Natural killer cell (primary cell): ENCODE measurements around the gene UNC93B1. TPM values are rescaled to one million over a fixed set of nuclear protein-coding genes. Genes with fewer than 3 reads are reported as not detected.
"Not testable (repeated sequence)": the region's sequence is repeated elsewhere in the genome, so short reads cannot be mapped to it uniquely, and the experiment has no call there.

Experiments used
- ATAC-seq, 3 donors: fragments of 150-1000 bp in 2 of 3; fragments of 200-7000 bp in 1 of 3; cut with Tn5 transposase; 1 replicate in 1 of 3; 2 replicates in 2 of 3; pipeline ENCODE4 v1.10.0; 2021; ENCODE audit warnings: mild to moderate bottlenecking in 2 of 3, moderate library complexity in 2 of 3
- DNase-seq, 2 donors: peaks; one replicate each; pipeline versions ENCODE4 v3.0.0 to v3.0.0-alpha.2; 2013 to 2021; ENCODE audit warnings: mixed read lengths in 1 of 2
- H3K27ac ChIP-seq: one replicate; pipeline ENCODE4 v1.5.1; 2013; ENCODE audit warnings: mild to moderate bottlenecking, low read length
- H3K27me3 ChIP-seq: one replicate; pipeline ENCODE4 v1.6.1; 2013; ENCODE audit warnings: low read length; ENCODE audit not compliant: control insufficient read depth, insufficient read depth
- H3K36me3 ChIP-seq: one replicate; pipeline ENCODE4 v1.6.1; 2013; ENCODE audit warnings: low read length; ENCODE audit not compliant: control insufficient read depth, insufficient read depth
- H3K4me1 ChIP-seq: one replicate; pipeline ENCODE4 v1.6.1; 2013; ENCODE audit warnings: low read length; ENCODE audit not compliant: control insufficient read depth, insufficient read depth
- H3K4me3 ChIP-seq: one replicate; pipeline ENCODE4 v1.5.1; 2013; ENCODE audit warnings: low read length
- H3K9me3 ChIP-seq: one replicate; pipeline ENCODE4 v1.6.1; 2013; ENCODE audit warnings: low read length; ENCODE audit not compliant: control insufficient read depth, insufficient read depth
- H3K27ac Mint-ChIP-seq, 2 donors: one replicate each; pipeline ENCODE4 v1.8.0; 2022; ENCODE audit warnings: mild to moderate bottlenecking in 2 of 2, mixed read lengths in 2 of 2, moderate library complexity in 1 of 2
- H3K27me3 Mint-ChIP-seq, 2 donors: one replicate each; pipeline ENCODE4 v1.8.0; 2022; ENCODE audit warnings: low read depth in 2 of 2, mixed read lengths in 2 of 2
- H3K36me3 Mint-ChIP-seq: one replicate; pipeline ENCODE4 v1.8.0; 2022; ENCODE audit warnings: mixed read lengths
- H3K4me1 Mint-ChIP-seq, 2 donors: one replicate each; pipeline ENCODE4 v1.8.0; 2022; ENCODE audit warnings: mixed read lengths in 2 of 2
- H3K4me3 Mint-ChIP-seq: one replicate; pipeline ENCODE4 v1.8.0; 2022; ENCODE audit warnings: mild to moderate bottlenecking, moderate library complexity, mixed read lengths
- H3K9me3 Mint-ChIP-seq, 2 donors: one replicate each; pipeline ENCODE4 v1.8.0; 2022; ENCODE audit warnings: mixed read lengths in 2 of 2
- WGBS: methylation state at CpG from one replicate; pipeline ENCODE4 v1.1.7; 2013; ENCODE audit warnings: missing lambda C conversion rate; ENCODE audit not compliant: insufficient coverage; 5-methylcytosine and 5-hydroxymethylcytosine counted together
- intact Hi-C: fragments of 100-400 bp; cut with micrococcal nuclease; formaldehyde crosslinking; loops from one replicate; pipeline ENCODE4 v1.14.2; 2022
- total RNA-seq, 4 donors: library from RNA; stranded (reverse); fragments of 120-200 nt in 1 of 4; gene quantifications; one replicate each; pipeline versions ENCODE4 v1.2.3 to v1.2.4, GENCODE V29; 2013 to 2022

Gene UNC93B1
- total RNA-seq, 3 donors from 2014 or later (not counting 1 experiment from before 2014, with no cell fraction given): 26.6 to 44.3 (median 39.7) TPM

GRCh38 chr11:67947785-67948184, 56.1 kb downstream of the UNC93B1 start:
- H3K9me3 ChIP-seq, ATAC-seq, H3K36me3 Mint-ChIP-seq, intact Hi-C loops, DNase-seq, H3K36me3 ChIP-seq, H3K27ac ChIP-seq, H3K4me1 ChIP-seq, H3K9me3 Mint-ChIP-seq, H3K4me3 ChIP-seq, H3K27ac Mint-ChIP-seq, H3K4me1 Mint-ChIP-seq, H3K27me3 ChIP-seq, H3K27me3 Mint-ChIP-seq, H3K4me3 Mint-ChIP-seq: not testable (repeated sequence)
- WGBS: 93% methylated on average over 2 of the region's 7 CpGs

GRCh38 chr11:67946403-67946802, 57.5 kb downstream of the UNC93B1 start:
- H3K9me3 Mint-ChIP-seq, H3K36me3 ChIP-seq, DNase-seq, H3K27ac Mint-ChIP-seq, H3K27me3 Mint-ChIP-seq, H3K9me3 ChIP-seq, H3K4me3 Mint-ChIP-seq, ATAC-seq, H3K36me3 Mint-ChIP-seq, H3K27ac ChIP-seq, H3K4me1 ChIP-seq, H3K4me3 ChIP-seq, H3K4me1 Mint-ChIP-seq, H3K27me3 ChIP-seq, intact Hi-C loops: not testable (repeated sequence)
- WGBS: 80% methylated on average over 4 of the region's 4 CpGs

DNA sequence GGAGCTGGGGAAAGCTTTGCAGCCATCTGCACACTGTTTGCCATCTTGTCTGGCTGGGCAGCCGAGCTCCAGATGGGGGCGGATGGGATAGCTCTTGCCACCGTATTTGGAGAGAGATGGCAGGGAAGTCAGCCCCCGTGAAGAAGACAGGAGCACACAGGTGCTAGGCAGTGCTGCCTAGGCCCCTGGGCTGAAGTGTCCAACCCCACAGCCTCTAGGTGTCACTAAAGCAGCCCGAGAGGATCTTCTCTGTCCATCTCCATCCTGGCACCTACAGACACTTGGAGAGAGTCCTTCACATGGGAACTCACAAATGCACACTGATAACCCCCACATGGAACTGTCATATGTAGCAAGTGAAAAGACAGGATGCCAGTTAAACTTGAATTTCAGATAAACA, 60.5 kb downstream of the UNC93B1 start:
- H3K9me3 ChIP-seq, intact Hi-C loops, H3K27me3 Mint-ChIP-seq, DNase-seq, H3K9me3 Mint-ChIP-seq, H3K36me3 ChIP-seq, H3K27ac Mint-ChIP-seq, H3K4me1 Mint-ChIP-seq, H3K36me3 Mint-ChIP-seq, H3K4me1 ChIP-seq, H3K27me3 ChIP-seq, H3K4me3 Mint-ChIP-seq, H3K4me3 ChIP-seq, H3K27ac ChIP-seq, ATAC-seq: not testable (repeated sequence)
- 78% methylated on average over 2 of the region's 5 CpGs for WGBS

Other genes with a start within 250 kb of the UNC93B1 start
- gene ALDH3B1, start 6.2 kb upstream of the UNC93B1 start, total RNA-seq: 1 to 10 TPM; 2.4 to 9.0 (median 4.0) TPM
- 10 to 100 TPM; 84.5 to 95.2 (median 90.7) TPM for gene NDUFS8, start 26.6 kb upstream of the UNC93B1 start, total RNA-seq
- 100 to 1,000 TPM; 438 to 480 (median 465) TPM for gene TCIRG1, start 34.9 kb upstream of the UNC93B1 start, total RNA-seq
- 10 to 100 TPM; 15.8 to 24.6 (median 24.4) TPM for gene CHKA, start 117.3 kb upstream of the UNC93B1 start, total RNA-seq
- 10 to 100 TPM; 45.0 to 60.1 (median 55.6) TPM for gene KMT5B, start 209.2 kb upstream of the UNC93B1 start, total RNA-seq